ENCODE data around the gene ZBTB48. TPM values are rescaled to one million over a fixed set of nuclear protein-coding genes. Genes with fewer than 3 reads are reported as not detected.
"Not testable (repeated sequence)": the region's sequence is repeated elsewhere in the genome, so short reads cannot be mapped to it uniquely, and the experiment has no call there.

ZBTB48 gene
- polyA plus RNA-seq, 4 donors, result 19.9 to 164 (median 81.8) TPM

DNA sequence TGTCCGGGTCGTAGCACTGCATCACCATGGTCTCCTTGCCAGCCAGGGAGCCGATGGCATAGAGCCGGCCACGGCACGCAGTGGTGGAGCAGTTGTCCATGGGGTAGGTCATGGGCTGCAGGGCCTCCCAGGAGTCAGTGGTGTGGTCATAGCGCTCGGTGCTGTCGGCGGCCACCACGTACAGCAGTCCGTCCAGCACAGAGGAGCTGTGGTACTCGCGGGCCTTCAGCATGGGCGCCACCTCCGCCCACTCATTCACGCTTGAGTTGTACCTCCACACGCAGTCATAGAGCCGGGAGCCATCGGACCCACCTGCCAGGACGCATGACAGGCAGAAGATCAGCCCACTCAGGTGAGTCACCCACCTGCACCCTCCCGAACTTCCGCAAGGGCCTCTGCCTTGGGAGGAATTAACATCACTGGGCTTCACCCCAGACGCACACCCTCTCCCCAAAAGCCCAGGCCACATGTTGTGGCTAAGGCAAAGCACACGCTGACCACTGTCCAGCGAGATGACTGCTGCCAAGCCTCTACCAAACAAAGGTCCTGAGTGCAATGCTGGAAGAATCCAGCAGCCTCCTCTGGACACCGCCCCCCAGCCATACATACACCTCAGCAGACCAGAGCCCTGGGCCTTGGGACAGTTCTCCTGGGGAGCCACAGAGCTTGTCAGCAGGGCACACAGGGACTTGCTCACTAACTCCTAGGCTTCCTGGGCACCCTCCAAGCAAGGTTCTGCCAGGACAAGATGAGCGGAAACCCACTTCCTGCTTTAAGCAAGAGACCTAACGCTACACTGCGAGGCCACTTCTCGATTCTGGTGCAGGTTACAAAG is 19.6 kb downstream of the ZBTB48 start:
- no peak for FAIRE-seq
- Histone ChIP-seq H3K9me3 (ENCODE audit: control insufficient read depth in 2 of 2, insufficient read depth in 1 of 2, low read depth in 1 of 2, low read length in 1 of 2) (no peaks in the 10 kb centered on the region), H3K27ac (ENCODE audit: low read depth in 1 of 3, low read length in 2 of 3) (peak overlapping the region in 1 of 3 donors; percentile 45), H3K36me3 (ENCODE audit: control insufficient read depth in 3 of 3, insufficient read depth in 2 of 3, low read depth in 1 of 3, low read length in 3 of 3) (peaks cover 4 to 52% (median 5%) of the 10 kb centered on the region in 3 donors), H3K4me3 (ENCODE audit: low read depth in 1 of 3, low read length in 3 of 3) (peak overlapping the region in 1 of 3 donors; percentile 24), H3K27me3 (ENCODE audit: control insufficient read depth in 3 of 3, insufficient read depth in 3 of 3, low read length in 3 of 3) (no peaks in the 10 kb centered on the region), H3K4me1 (ENCODE audit: control insufficient read depth in 3 of 3, insufficient read depth in 2 of 3, low read depth in 1 of 3, low read length in 2 of 3) (peaks cover 0 to 20% (median 3%) of the 10 kb centered on the region in 3 donors)
- 70 to 81% (median 80%) methylated on average over 31 of the region's 31 CpGs for WGBS, 3 donors
- peak in 1 of 2 donors; percentile 39 for DNase-seq

GRCh38 chr1:6599991-6600390 is 20.2 kb downstream of the ZBTB48 start:
- not testable (repeated sequence) for DNase-seq; H3K27me3 ChIP-seq (ENCODE audit: control insufficient read depth in 3 of 3, insufficient read depth in 3 of 3, low read length in 3 of 3); FAIRE-seq; H3K9me3 ChIP-seq (ENCODE audit: control insufficient read depth in 2 of 2, insufficient read depth in 1 of 2, low read depth in 1 of 2, low read length in 1 of 2)
- H3K4me1 ChIP-seq (ENCODE audit: control insufficient read depth in 3 of 3, insufficient read depth in 2 of 3, low read depth in 1 of 3, low read length in 2 of 3), result peaks cover 0 to 22% (median 3%) of the 10 kb centered on the region in 3 donors
- WGBS, 3 donors, result 45 to 61% (median 60%) methylated on average over 8 of the region's 8 CpGs
- peaks cover 4 to 47% (median 5%) of the 10 kb centered on the region in 3 donors for H3K36me3 ChIP-seq (ENCODE audit: control insufficient read depth in 3 of 3, insufficient read depth in 2 of 3, low read depth in 1 of 3, low read length in 3 of 3)
- peak overlapping the region in 1 of 3 donors; percentile 95 for H3K27ac ChIP-seq (ENCODE audit: low read depth in 1 of 3, low read length in 2 of 3)
- peak overlapping the region in 2 of 3 donors; percentile 72 to 89 for H3K4me3 ChIP-seq (ENCODE audit: low read depth in 1 of 3, low read length in 3 of 3)

DNA sequence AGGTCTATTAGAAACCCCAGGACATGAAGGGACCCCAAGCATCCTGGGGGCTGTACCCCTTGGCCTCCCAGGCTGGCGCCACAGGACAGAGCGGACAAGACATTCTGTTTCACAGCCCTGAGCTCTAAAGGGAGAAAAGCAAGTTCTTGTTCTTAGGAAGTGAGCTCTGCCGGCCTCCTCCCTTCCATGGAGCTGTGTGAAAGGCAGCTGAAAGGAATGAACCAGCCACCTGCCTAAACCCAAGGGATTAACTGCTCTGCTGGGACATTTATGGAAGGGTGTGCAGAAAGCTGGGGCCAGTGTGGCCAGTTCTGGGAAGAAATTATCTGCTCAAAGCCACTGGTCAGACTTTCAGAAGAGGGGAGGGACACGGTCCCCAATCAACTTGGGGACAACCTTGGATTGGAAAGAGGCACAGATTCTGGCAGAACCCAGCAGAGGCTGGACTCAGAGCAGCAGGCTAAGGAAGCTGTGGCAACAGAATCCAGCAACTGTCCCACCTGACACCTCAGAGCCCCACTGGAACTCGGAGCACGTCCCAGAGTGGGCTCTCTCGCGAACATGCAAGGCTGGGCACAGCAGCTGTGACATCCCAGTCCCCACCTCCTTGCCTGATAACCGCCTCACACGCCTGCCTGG is 20.7 kb downstream of the ZBTB48 start:
- no peaks in the 10 kb centered on the region for H3K9me3 ChIP-seq (ENCODE audit: control insufficient read depth in 2 of 2, insufficient read depth in 1 of 2, low read depth in 1 of 2, low read length in 1 of 2)
- H3K27ac ChIP-seq (ENCODE audit: low read depth in 1 of 3, low read length in 2 of 3), result peak overlapping the region in 2 of 3 donors; percentile 71 to 95
- peak overlapping the region; percentile 33 to 89 (median 72) for H3K4me3 ChIP-seq (ENCODE audit: low read depth in 1 of 3, low read length in 3 of 3)
- WGBS, 3 donors, result 12 to 18% (median 16%) methylated on average over 10 of the region's 10 CpGs
- FAIRE-seq (no peak), DNase-seq (peak in 1 of 2 donors; percentile 16)
- peaks cover 0 to 22% (median 3%) of the 10 kb centered on the region in 3 donors for H3K4me1 ChIP-seq (ENCODE audit: control insufficient read depth in 3 of 3, insufficient read depth in 2 of 3, low read depth in 1 of 3, low read length in 2 of 3)
- H3K36me3 ChIP-seq (ENCODE audit: control insufficient read depth in 3 of 3, insufficient read depth in 2 of 3, low read depth in 1 of 3, low read length in 3 of 3), result peaks cover 4 to 42% (median 5%) of the 10 kb centered on the region in 3 donors
- H3K27me3 ChIP-seq (ENCODE audit: control insufficient read depth in 3 of 3, insufficient read depth in 3 of 3, low read length in 3 of 3), result no peaks in the 10 kb centered on the region

GRCh38 chr1:6601049-6601922 is 21.5 kb downstream of the ZBTB48 start:
- H3K4me1 ChIP-seq (ENCODE audit: control insufficient read depth in 3 of 3, insufficient read depth in 2 of 3, low read depth in 1 of 3, low read length in 2 of 3), result peaks cover 0 to 22% (median 3%) of the 10 kb centered on the region in 3 donors
- H3K4me3 ChIP-seq (ENCODE audit: low read depth in 1 of 3, low read length in 3 of 3), result peak overlapping the region; percentile 72 to 89 (median 82)
- H3K36me3 ChIP-seq (ENCODE audit: control insufficient read depth in 3 of 3, insufficient read depth in 2 of 3, low read depth in 1 of 3, low read length in 3 of 3), result peaks cover 4 to 34% (median 5%) of the 10 kb centered on the region in 3 donors
- peak; percentile 78 to 80 for DNase-seq
- WGBS, 3 donors, result 0% methylated on average over 39 to 40 of the region's 40 CpGs
- peak overlapping the region; percentile 68 to 95 (median 71) for H3K27ac ChIP-seq (ENCODE audit: low read depth in 1 of 3, low read length in 2 of 3)
- no peaks in the 10 kb centered on the region for H3K9me3 ChIP-seq (ENCODE audit: control insufficient read depth in 2 of 2, insufficient read depth in 1 of 2, low read depth in 1 of 2, low read length in 1 of 2)
- H3K27me3 ChIP-seq (ENCODE audit: control insufficient read depth in 3 of 3, insufficient read depth in 3 of 3, low read length in 3 of 3), result no peaks in the 10 kb centered on the region
- FAIRE-seq, result no peak

- 0% methylated on average over 77 to 103 of the region's 103 CpGs for WGBS, 3 donors
- DNase-seq (peak; percentile 43 to 84), FAIRE-seq (no peak)
- peaks cover 0 to 26% (median 5%) of the 10 kb centered on the region in 3 donors for H3K36me3 ChIP-seq (ENCODE audit: control insufficient read depth in 3 of 3, insufficient read depth in 2 of 3, low read depth in 1 of 3, low read length in 3 of 3)
- H3K4me3 ChIP-seq (ENCODE audit: low read depth in 1 of 3, low read length in 3 of 3), result peak overlapping the region; percentile 72 to 89 (median 82)
- H3K27ac ChIP-seq (ENCODE audit: low read depth in 1 of 3, low read length in 2 of 3), result peak overlapping the region; percentile 68 to 95 (median 76)
- H3K9me3 ChIP-seq (ENCODE audit: control insufficient read depth in 2 of 2, insufficient read depth in 1 of 2, low read depth in 1 of 2, low read length in 1 of 2), result no peaks in the 10 kb centered on the region
- no peaks in the 10 kb centered on the region for H3K27me3 ChIP-seq (ENCODE audit: control insufficient read depth in 3 of 3, insufficient read depth in 3 of 3, low read length in 3 of 3)
- H3K4me1 ChIP-seq (ENCODE audit: control insufficient read depth in 3 of 3, insufficient read depth in 2 of 3, low read depth in 1 of 3, low read length in 2 of 3), result peaks cover 0 to 22% (median 3%) of the 10 kb centered on the region in 3 donors
These were observed 22.3 kb downstream of the ZBTB48 start for GRCh38 chr1:6601923-6602668.

DNA sequence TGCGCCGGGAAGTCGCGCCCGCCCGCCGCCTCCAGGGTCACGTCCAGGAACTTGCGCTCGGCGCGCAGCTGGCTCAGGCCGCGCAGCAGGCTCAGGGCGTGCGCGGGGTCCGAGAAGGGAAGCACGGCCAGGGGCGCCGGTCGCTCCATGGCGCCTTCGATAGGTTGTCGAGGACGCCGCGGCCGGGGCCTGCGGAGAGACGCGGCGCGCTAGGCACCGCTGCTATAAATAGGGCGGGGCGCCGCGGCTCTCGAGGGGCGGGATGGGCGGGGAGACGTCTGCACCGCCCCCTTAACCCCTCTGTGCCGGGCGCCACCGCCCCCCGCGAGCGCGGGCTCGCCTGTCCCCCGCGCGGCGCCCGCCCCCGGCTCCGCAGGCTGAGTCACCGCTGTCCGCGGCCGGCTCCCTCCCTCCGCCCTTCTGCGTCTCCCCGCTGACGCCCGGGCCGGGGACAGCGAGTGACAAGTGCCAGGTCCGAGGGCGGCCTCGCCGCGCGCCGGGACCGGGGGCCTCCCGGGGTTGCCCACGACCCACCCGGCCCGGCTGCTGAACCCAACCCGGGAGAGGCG is 23.0 kb downstream of the ZBTB48 start, which contains the start of gene KLHL21:
KLHL21 (minus strand) TSS at position 201 of the 569 bp plus-strand sequence; CDS start at position 149, 52 bp downstream.
- peaks cover 0 to 19% (median 4%) of the 10 kb centered on the region in 3 donors for H3K36me3 ChIP-seq (ENCODE audit: control insufficient read depth in 3 of 3, insufficient read depth in 2 of 3, low read depth in 1 of 3, low read length in 3 of 3)
- no peaks in the 10 kb centered on the region for H3K9me3 ChIP-seq (ENCODE audit: control insufficient read depth in 2 of 2, insufficient read depth in 1 of 2, low read depth in 1 of 2, low read length in 1 of 2)
- H3K27me3 ChIP-seq (ENCODE audit: control insufficient read depth in 3 of 3, insufficient read depth in 3 of 3, low read length in 3 of 3), result no peaks in the 10 kb centered on the region
- peaks cover 0 to 22% (median 3%) of the 10 kb centered on the region in 3 donors for H3K4me1 ChIP-seq (ENCODE audit: control insufficient read depth in 3 of 3, insufficient read depth in 2 of 3, low read depth in 1 of 3, low read length in 2 of 3)
- DNase-seq (peak; percentile 88 to 94), FAIRE-seq (no peak)
- 0% methylated on average over 24 to 84 of the region's 84 CpGs for WGBS, 3 donors
- peak within 1 kb of the TSS; percentile 95 to 100 (median 99) for H3K27ac ChIP-seq (ENCODE audit: low read depth in 1 of 3, low read length in 2 of 3)
- H3K4me3 ChIP-seq (ENCODE audit: low read depth in 1 of 3, low read length in 3 of 3), result peak within 1 kb of the TSS; percentile 72 to 89 (median 82)

DNA sequence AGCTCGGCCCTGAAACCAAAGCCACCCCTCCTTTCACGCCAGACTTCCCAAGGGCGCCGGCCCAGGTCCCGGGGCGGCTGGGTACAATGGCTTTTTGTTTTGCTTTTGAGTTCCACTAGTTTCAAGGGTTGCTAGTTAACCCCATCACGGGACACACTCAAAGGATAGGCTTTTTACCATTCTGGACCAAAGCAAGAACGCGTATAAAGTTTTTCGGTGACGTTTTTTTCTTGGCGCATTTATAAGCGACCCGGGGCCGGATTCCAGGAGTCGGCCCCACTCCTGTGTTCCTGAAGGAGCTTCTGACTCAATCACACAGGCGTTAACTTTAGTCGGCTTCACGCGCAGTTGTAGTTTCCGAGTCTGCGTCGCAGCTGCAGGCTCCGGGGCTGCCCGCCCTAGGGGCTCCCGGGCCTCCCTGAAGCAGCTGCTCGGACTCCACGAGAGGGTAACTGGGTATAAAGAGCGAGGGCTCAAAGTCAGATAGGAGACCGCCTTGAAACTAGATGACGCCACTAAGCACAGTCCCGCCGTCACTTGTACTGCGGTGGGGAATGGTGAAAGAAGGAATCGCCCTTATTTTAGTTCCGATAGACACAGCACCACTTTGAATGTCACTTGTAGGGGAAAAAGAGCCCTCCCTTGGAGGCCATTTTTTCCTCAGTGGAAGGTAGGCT is 23.6 kb downstream of the ZBTB48 start:
- DNase-seq, result peak; percentile 71 to 90
- no peaks in the 10 kb centered on the region for H3K9me3 ChIP-seq (ENCODE audit: control insufficient read depth in 2 of 2, insufficient read depth in 1 of 2, low read depth in 1 of 2, low read length in 1 of 2)
- peaks cover 0 to 13% (median 0%) of the 10 kb centered on the region in 3 donors for H3K36me3 ChIP-seq (ENCODE audit: control insufficient read depth in 3 of 3, insufficient read depth in 2 of 3, low read depth in 1 of 3, low read length in 3 of 3)
- peaks cover 0 to 22% (median 3%) of the 10 kb centered on the region in 3 donors for H3K4me1 ChIP-seq (ENCODE audit: control insufficient read depth in 3 of 3, insufficient read depth in 2 of 3, low read depth in 1 of 3, low read length in 2 of 3)
- H3K4me3 ChIP-seq (ENCODE audit: low read depth in 1 of 3, low read length in 3 of 3), result peak overlapping the region; percentile 41 to 89 (median 54)
- 1% methylated on average over 35 to 36 of the region's 36 CpGs for WGBS, 3 donors
- H3K27me3 ChIP-seq (ENCODE audit: control insufficient read depth in 3 of 3, insufficient read depth in 3 of 3, low read length in 3 of 3), result no peaks in the 10 kb centered on the region
- H3K27ac ChIP-seq (ENCODE audit: low read depth in 1 of 3, low read length in 2 of 3), result peak overlapping the region; percentile 95 to 100 (median 99)
- no peak for FAIRE-seq
